ENCODE measurements around the gene C9orf43.
A peak's percentile ranks its signal among the peaks of the same experiment; 100 is the strongest.
"Not testable (repeated sequence)": the region's sequence is repeated elsewhere in the genome, so short reads cannot be mapped to it uniquely, and the experiment has no call there.

The C9orf43 gene, protein sequence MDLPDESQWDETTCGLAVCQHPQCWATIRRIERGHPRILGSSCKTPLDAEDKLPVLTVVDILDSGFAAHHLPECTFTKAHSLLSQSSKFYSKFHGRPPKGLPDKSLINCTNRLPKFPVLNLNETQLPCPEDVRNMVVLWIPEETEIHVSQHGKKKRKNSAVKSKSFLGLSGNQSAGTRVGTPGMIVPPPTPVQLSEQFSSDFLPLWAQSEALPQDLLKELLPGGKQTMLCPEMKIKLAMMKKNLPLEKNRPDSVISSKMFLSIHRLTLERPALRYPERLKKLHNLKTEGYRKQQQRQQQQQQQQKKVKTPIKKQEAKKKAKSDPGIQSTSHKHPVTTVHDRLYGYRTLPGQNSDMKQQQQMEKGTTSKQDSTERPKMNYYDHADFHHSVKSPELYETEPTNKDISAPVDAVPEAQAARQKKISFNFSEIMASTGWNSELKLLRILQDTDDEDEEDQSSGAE

DNA sequence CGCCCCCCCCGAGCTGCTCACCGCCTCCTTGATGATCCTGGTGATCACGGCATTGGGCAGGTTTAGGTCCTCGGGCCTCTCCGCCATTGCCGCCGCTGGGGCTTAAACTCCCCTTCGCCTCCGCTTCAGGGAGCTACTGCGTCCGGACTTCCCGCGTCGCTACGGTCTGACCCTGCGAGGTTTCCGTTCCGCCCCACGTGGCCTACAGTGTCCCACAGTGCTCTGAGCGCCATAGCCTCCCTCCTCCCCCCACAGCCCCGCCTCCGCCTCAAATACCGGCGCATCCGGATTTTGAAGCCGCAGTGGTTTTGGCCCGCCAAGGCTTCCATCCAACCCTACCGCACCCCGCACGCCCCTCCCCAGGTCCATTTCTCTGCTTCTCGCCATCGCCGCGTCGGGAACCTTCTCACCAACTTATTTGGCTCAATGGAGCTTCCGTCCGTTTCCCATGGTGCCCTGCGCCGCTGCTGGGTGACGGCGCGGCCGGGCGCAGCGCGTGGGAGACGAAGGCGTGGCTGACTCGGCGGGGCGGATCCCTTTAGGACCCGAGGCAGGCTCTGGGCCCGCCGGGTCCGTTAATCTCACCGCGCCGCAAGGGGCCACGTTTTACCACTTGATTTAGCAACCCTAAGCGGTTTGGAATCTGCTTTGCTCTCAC is at the start of gene C9orf43, which contains the start of gene POLE3:
Gene C9orf43, plus strand, starts transcription at position 541 of the 658 bp plus-strand sequence. CDS start 2,747 bp downstream, outside the sequence.
Gene POLE3, minus strand, starts transcription at position 469 of the 658 bp plus-strand sequence. Its CDS starts 382 bp downstream, at position 87.
- DNase-seq (ENCODE audit: low spot score): peak; percentile 95

DNA sequence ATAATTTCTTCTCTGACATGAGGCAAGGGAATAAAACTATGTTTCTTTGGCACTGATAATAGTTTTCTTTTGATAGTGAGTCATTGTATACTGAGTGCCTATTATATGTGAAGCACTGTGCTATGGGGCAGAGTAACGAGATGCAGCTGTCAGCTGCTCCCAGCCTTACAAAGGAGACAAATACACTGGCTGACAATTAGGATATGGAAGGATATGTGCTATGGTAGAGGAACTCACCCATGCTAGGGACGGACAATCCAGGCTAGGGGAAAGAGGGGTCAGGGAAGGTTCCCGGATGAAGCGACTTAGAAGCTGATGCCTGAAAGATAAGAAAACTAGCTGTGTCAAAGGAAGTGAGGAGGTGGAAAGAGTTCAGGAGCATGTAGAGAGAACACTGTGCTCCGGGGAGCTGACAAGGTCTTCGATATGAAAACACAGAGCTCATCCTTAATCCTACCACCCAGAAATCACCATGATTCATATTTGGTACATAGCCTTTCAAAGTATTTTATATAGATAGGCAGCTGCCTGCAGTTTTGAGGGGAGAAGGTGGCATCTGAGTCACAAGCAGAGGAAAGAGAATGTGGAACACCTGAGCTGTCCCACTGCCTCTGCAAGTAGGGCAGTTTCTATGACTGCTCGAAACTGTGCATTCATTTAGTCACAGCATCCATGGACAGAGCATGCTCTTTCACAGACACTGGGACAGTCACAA is 49.1 kb upstream of the C9orf43 start:
- DNase-seq (ENCODE audit: low spot score): peak; percentile 73

DNA sequence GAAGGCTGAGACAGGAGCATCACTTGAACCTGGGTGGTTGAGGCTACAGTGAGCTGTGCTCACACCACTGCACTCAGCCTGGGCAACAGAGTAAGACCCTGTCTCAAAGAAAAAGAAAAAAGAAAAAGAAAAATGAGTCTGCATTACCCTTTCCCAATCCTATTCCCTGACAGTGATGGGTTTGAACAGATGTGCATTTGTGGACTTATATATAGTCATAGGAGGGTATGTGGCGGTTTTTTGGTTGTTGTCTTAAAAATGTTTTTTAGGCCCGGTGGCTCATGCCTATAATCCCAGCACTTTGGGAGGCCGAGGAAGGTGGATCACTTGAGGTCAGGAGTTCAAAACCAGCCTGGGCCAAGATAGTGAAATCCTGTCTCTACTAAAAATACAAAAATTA is 47.2 kb upstream of the C9orf43 start:
- DNase-seq (ENCODE audit: low spot score): no peak

DNA sequence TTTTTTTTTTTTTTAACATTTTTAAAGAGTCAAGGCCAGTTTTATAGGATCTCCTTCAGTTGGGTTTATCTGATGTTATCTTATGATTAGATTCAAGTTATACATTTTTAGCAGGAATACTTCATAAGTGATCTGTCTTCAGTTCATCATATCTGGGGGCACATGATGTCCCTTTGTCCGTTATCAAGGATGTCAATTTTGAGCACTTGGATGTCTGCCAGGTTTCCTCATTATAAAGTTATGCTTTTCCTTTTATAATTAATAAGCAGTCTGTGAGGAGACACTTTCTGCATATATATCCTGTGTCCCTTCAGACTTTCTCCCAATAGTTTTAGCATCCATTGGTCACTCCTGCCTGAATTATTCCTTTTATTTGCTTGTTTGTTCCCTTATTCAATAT is 45.6 kb upstream of the C9orf43 start:
- DNase-seq (ENCODE audit: low spot score): no peak

DNA sequence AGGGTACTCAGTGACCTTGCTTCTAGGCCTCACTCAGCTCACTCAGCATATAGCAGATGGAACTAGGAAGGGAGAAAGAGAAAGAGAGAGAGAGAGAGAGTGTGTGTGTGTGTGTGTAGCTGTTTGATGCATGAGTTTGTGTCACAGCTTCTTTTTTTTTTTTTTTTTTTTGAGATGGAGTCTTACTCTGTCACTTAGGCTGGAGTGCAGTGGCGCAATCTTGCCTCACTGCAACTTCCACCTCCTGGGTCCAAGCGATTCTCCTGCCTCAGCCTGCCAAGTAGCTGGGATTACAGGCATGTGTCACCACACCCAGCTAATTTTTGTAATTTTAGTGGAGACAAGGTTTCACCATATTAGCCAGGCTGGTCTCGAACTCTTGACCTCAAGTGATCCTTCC is 44.9 kb upstream of the C9orf43 start:
- DNase-seq (ENCODE audit: low spot score): not testable (repeated sequence)

DNA sequence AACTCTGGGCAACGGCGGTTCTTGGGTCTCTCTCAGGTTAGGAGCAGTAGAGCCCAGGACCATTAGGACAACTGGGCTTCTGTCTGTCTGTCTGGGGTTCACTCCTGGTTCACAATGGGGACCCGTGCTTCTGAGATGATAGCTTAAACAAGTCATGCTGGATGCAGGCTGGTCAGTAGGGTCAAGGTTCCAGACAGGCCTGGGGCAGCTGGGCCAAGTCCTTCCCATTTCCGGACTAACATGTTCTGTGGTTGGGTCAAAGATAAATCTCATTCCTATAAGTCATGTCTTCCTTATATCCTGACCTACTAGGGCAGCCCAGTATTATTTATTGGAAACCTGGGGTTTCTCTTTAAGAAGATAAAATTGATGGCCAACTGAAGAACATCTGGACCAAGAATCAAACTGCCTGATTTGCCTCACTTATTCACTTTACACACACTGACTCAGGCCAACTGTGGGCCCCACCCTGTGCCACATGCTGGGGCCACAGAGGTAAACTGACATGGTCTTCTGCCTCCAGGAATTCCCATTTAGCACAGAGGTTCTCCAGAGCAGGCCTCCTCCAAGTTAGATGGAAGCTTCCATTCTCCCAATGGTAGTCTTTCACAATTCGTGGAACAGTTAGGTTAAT is 42.1 kb upstream of the C9orf43 start:
- DNase-seq (ENCODE audit: low spot score): no peak

DNA sequence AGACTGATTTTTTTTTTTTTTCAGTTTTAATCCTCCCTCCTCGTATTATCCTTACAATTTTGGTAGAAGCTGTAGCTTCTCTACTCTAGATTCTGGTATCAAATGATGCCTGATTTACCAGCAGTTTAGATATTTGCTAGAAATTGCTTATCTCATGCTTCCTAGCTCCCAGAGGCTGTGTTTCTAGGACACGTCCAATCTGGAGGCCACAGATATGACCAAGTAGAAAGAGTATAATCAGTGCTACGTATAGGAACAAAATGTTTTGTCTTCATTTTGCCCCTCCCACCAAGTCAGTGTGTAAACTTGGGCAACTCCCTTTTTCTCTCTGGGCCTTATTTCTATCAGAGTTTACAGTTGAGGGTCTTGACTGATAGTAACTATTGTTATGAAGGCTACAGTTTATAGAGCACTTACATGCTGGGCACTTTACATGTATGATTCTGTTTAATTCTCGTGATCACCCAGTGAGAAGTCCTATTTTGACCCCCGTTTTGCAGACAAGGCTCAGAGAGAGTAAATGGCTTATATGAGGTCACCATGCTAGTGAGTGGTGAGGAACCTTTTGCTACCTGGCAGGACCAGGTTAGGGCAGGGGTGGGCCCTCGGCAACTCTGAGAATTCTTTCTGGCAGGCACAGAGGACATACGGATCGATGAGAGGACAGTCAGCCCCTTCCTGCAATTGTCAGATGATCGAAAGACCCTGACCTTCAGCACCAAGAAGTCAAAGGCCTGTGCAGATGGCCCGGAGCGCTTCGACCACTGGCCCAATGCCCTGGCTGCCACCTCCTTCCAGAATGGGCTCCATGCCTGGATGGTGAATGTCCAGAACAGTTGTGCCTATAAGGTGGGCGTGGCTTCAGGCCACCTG is 41.3 kb upstream of the C9orf43 start:
- no peak for DNase-seq (ENCODE audit: low spot score)

DNA sequence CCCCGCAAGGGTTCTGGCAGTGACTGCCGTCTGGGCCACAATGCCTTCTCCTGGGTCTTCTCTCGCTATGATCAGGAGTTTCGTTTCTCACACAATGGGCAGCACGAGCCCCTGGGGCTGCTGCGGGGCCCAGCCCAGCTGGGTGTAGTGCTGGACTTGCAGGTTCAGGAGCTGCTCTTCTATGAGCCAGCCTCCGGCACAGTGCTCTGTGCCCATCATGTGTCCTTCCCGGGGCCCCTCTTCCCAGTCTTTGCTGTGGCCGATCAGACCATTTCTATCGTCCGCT is 40.7 kb upstream of the C9orf43 start:
- DNase-seq (ENCODE audit: low spot score): no peak

DNA sequence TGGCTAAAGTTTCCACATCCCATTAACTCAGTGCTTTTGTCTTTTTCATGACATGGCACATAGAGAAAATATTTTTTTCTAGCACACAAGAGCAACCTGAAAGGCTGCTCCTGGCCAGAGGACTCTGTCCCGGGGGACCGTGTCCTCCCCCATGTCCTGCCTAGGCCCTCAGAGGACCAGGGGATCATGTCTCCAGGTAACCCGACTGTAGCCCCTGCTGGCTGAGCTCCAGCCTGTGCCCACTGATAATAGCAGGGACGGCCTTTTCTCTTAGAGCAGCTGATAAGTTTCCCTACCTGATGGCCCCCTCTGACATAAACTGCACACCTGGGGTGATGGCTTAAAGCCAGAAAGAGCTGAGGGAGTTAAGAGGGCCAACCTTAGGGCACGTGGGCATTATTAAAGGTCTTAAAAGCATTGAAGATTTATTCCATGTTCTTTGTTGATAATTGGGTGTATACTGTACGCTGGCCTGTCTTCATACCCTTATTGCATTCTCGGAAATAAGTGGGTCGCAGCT is 39.7 kb upstream of the C9orf43 start:
- DNase-seq (ENCODE audit: low spot score): no peak

DNA sequence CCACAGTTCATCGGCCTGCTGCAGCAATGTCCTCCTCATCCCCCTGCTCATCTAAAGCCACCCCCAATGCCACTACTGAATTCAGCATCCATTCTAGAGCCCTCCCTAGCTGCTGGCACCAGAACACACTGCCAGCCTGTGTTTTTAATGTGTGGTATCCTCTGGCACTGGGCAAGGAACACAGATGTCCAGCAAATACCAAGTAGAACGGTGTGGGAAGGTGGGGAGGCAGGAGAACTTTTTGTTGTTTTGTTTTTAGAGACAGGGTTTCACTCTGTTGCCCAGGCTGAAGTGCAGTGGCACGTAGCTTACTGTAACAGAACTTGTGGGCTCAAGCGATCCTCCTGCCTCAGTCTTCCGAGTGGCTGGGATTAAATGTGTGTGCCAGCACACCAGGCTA is 38.5 kb upstream of the C9orf43 start:
- no peak for DNase-seq (ENCODE audit: low spot score)

DNA sequence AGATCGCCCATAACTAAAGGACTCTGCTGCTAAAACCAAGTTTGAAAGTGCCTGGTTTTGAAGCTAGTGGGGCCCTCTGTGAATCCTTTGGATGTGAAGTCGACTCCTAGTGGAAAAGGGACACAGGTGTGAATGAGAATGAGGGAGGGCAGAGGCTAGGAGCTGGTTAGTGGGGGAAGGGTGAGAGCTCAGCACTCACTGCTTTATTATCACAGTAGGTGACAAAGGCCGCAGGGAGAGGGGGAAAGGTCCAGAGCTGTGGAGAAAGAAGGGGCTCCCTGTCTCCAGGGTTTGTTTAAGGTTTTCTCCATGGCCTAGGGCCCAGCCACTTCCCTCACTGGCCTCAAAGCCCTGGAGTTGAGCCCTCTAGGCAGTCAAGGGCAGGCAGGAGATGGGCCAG is 37.3 kb upstream of the C9orf43 start:
- DNase-seq (ENCODE audit: low spot score): no peak

DNA sequence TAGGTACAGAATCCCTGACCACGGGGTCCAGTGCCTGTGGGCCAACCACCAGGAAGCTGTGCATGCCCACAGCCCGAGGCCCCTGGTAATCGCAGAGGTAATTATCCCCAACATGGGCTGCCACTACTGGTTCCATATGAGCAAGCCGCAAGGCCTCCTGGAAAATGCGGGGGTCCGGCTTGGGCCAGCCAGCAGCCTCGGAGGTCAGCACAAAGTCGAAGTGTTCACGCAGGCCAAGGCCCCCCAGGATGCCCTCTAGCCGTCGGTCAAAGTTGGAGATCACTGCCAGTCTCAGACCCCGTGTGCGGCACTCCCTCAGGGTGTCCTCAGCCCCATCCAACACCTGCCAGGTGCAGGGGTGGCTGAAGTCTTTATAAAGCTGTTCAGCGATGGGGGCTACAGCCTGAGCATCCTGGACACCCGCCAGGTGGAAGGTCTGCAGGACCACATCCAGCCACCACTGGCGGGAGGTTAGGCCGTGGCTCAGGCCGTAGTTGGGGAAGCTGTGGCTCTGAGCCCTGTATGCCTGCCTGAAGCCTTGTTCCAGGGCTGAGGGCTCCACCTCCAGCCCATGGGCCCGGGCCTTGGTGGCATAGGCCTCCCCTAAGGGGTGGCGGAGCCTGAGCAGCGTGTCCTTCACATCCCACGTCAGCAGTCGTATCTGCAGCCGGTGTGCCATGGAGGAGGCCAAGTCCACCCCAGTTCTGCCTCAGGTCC is 36.7 kb upstream of the C9orf43 start:
- no peak for DNase-seq (ENCODE audit: low spot score)

DNA sequence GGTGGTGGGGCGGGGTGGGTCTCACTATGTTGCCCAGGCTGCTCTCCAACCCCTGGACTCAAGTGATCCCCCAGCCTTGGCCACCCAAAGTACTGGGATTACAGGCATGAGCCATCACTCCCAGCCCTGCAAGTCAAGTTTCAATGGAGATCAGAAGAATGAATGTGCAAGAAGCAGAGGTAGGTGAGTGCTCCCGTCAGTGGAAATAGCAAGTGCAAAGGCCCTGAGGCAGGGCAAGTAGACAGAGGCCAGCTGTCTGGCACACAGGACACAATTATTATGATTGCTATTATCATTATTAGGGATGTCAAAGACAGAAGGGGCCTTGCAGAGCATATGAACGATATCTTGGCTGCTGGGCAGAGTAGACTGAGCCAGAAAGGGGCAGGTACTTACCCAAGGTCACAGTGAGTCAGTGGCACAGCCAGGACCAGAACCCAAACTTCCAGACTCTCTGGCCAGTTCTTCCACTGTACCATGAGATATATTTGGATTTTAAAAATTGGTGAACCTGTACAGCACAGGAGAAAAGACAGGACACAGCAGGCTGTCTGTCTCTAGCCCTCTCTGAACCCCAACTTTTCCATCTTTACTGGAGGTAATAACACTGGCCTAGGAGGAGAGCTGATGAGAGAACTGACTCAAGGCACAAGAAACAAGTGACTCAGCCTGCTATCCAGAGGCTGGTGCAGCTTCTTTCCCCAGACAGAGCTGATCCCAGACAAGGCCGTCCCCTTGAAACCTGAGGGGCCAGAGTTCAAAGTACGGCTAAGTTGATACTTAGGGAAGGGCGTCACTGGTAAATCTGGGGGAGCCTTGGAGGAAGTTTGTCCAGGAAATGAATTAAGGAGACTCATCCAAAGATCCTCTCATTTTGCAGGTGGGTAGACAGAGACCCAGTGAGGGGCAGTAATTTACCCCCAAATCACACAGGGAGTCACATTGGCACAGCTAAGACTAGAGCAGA is 35.2 kb upstream of the C9orf43 start:
- DNase-seq (ENCODE audit: low spot score): no peak

DNA sequence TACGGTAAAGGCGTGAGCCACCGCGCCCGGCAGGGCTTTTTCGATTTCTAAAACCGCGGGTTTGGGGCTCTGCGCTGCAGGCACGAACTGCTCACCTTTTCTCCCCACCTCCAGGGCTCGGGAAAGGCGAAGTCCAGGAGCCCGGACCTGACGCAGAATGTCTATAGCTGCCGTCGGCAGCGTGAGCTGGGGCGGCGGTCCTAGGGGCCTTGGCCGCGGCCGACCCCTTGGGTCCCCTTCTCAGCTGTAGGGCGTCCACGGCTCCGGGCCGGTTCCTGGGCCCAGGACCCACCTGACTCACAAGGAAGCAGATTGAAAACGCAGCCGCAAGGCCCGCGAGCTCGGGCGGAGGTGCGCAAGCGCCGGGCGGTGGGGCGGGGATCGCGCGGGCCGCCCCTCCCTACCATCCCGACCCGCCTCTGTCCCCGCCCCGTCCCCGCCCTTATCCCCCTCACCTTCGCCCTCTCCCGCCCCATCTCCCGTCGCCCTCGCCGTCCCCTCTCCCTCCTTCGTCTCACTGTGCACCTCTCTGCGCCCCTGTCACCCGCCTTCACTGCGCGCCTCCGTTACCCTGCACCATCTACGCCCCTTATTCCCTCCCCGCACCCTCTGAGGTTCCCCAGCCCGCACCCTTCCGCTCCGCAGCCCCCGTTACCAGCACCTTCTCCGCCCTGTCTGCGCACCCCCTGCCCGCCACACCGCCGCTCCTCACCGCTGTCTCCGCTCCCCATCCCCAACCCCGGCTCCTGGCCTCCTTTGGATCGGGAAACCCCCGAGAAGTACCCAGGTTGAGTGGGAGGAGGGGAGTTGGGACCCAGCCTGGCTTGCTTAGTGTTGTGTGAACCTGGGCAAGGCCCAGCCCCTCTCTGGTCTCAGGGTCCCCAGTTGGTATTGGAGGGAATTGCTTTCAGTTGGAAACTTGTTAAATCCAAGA is 33.6 kb upstream of the C9orf43 start, which contains the start of gene HDHD3:
Gene HDHD3, minus strand, starts transcription at position 353 of the 934 bp plus-strand sequence. CDS start 2,632 bp downstream, outside the sequence.
- DNase-seq (ENCODE audit: low spot score): peak; percentile 91

DNA sequence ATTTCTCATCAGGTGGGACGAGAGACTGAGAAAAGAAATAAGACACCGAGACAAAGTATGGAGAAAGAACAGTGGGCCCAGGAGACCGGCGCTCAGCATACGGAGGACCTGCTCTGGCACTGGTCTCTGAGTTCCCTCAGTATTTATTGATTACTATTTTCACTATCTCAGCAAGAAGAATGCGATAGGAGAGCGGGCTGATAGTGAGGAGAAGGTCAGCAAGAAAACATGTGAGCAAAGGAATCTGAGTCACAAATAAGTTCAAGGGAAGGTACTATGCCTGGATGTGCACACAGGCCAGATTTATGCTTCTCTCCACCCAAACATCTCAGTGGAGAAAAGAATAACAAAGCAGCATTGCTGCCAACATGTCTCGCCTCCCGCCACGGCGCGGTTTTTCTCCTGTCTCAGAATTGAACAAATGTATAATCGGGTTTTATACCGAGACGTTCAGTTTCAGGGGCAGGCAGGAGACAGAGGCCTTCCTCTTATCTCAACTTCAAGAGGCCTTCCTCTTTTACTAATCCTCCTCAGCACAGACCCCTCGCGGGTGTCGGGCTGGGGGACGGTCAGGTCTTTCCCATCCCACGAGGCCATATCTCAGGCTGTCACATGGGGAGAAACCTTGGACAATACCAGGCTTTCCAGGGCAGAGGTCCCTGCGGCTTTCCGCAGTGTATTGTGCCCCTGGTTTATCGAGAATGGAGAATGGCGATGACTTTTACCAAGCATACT is 31.3 kb upstream of the C9orf43 start:
- not testable (repeated sequence) for DNase-seq (ENCODE audit: low spot score)

DNA sequence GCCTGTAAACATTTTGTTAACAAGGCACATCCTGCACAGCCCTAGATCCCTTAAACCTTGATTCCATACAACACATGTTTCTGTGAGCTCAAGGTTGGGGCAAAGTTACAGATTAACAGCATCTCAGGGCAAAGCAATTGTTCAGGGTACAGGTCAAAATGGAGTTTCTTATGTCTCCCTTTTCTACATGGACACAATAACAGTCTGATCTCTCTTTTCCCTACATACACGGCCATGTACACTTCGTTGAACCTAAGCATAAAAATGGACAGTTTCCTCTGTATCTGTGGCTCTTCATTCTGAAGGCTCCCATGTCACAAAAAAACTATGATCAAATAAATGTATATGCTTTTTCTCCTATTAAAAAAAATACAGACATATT is 30.7 kb upstream of the C9orf43 start:
- DNase-seq (ENCODE audit: low spot score): not testable (repeated sequence)

DNA sequence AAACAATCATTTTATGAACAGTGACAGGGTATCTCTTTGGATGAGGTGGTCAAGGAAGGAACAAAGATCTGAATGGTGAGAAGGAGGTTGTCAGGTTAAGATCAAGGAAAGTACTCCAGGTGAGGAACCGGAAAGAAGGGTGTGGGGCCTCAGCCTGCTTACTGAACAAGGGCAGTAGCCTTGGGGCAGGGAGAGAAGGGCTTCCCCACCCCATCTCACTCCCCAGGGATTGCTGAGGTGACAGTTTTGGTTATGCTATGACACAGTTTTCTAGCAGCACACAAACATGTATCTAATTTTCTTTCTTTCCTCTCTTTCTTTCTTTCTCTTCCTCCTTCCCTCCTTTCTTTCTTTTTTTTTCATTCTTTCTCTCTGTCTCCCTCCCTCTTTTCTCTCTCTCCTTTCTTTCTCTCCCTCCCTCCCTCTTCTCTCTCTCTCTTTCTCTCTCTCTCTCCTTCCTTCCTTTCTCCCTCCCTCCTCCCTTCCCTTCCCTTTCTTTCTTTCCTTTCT is 29.6 kb upstream of the C9orf43 start:
- DNase-seq (ENCODE audit: low spot score): no peak

Data from COLO829 (cell line).